Panc1 (cell line): Measurements from ENCODE around the gene NOTCH2. TPM values are rescaled to one million over a fixed set of nuclear protein-coding genes. Genes with fewer than 3 reads are reported as not detected.

Source experiments
- ATAC-seq: fragments of 200-7000 bp; cut with Tn5 transposase; 2 replicates; pipeline ENCODE4 v1.9.1; 2020; ENCODE audit warnings: mild to moderate bottlenecking, moderate library complexity
- BruUV-seq: library from RNA; stranded (reverse); fragments of 400-500 nt; replicated peaks from 2 replicates; lab custom pipeline; 2021; lab: Mats Ljungman, UMichigan
- CTCF ChIA-PET: fragments of 300-600 bp; sonication (Branson Sonifier 250); formaldehyde crosslinking; loops from one replicate; lab custom pipeline; 2022; ENCODE audit warnings: antibody characterized with exemption; lab: Charles Lee
- POLR2A ChIA-PET: fragments of 300-600 bp; sonication (Branson Sonifier 250); formaldehyde crosslinking; loops from one replicate; lab custom pipeline; 2022; ENCODE audit warnings: antibody characterized with exemption; lab: Charles Lee
- DNase-seq: peaks from one replicate; pipeline ENCODE4 v3.0.0-alpha.2; 2010; ENCODE audit warnings: low read depth, low spot score
- H3K27ac ChIP-seq: 2 replicates; pipeline ENCODE4 v1.5.1; 2011; ENCODE audit warnings: mild to moderate bottlenecking, low read length, inconsistent platforms
- H3K27me3 ChIP-seq: fragments of 200-500 bp; sonication (Bioruptor generic); 2 replicates; pipeline ENCODE4 v1.6.0; 2014; ENCODE audit warnings: low read length, inconsistent platforms; ENCODE audit not compliant: control insufficient read depth, insufficient read depth
- H3K36me3 ChIP-seq: fragments of 200-500 bp; sonication (Bioruptor generic); 2 replicates; pipeline ENCODE4 v1.5.1; 2014; ENCODE audit warnings: inconsistent platforms, mild to moderate bottlenecking, low read length, moderate library complexity; ENCODE audit not compliant: control insufficient read depth, insufficient read depth
- H3K4me1 ChIP-seq: 2 replicates; pipeline ENCODE4 v1.5.1; 2011; ENCODE audit warnings: inconsistent platforms, mild to moderate bottlenecking, low read length, moderate library complexity; ENCODE audit not compliant: control insufficient read depth, insufficient read depth
- H3K4me3 ChIP-seq, 2 experiments: 2 replicates each; pipeline ENCODE4 v1.5.1; 2011 to 2012; ENCODE audit warnings: low read depth in 2 of 2, low read length in 2 of 2, mild to moderate bottlenecking in 2 of 2, inconsistent platforms in 1 of 2, moderate library complexity in 1 of 2
- H3K9me3 ChIP-seq: fragments of 200-500 bp; sonication (Bioruptor generic); 2 replicates; pipeline ENCODE4 v1.5.1; 2014; ENCODE audit warnings: low read depth, mild to moderate bottlenecking, inconsistent platforms, low read length, moderate library complexity; ENCODE audit not compliant: control insufficient read depth, insufficient read depth
- CTCF ChIP-seq: fragments of 450-650 bp; IDR thresholded peaks from 2 replicates; pipeline ENCODE4 v1.5.1; 2017; ENCODE audit warnings: mild to moderate bottlenecking
- POLR2AphosphoS5 ChIP-seq: IDR thresholded peaks from 2 replicates; pipeline ENCODE4 v1.6.1; 2012; ENCODE audit warnings: mild to moderate bottlenecking, low read depth, low read length, moderate library complexity
- REST ChIP-seq, 2 experiments: IDR thresholded peaks; 2 replicates each; pipeline ENCODE4 v1.6.1; 2011 to 2012; ENCODE audit warnings: low read depth in 2 of 2, control low read depth in 1 of 2, low read length in 1 of 2, mild to moderate bottlenecking in 1 of 2, moderate library complexity in 1 of 2; ENCODE audit not compliant: insufficient read depth in 1 of 2
- SIN3A ChIP-seq: IDR thresholded peaks from 2 replicates; pipeline ENCODE4 v1.6.1; 2012; ENCODE audit warnings: low read depth, mild to moderate bottlenecking, low read length, moderate library complexity, borderline replicate concordance; ENCODE audit not compliant: insufficient read depth
- TCF7L2 ChIP-seq: IDR thresholded peaks from 2 replicates; pipeline ENCODE4 v1.6.1; 2011; ENCODE audit warnings: mild to moderate bottlenecking, low read depth, low read length, inconsistent platforms
- in situ Hi-C: cut with HindIII; loops from 2 replicates; pipeline ENCODE4 v1.10.0; 2016; ENCODE audit warnings: low sequenced_read_pairs, low pct_unique_long_range_greater_than_20kb
- intact Hi-C: fragments of 100-400 bp; cut with micrococcal nuclease; formaldehyde crosslinking; loops from one replicate; pipeline ENCODE4 v1.10.0; 2022; ENCODE audit not compliant: unreplicated experiment
- total RNA-seq: library from RNA; stranded (reverse); gene quantifications from one replicate; pipeline ENCODE4 v1.2.1, GENCODE V29; 2021; ENCODE audit not compliant: unreplicated experiment

The NOTCH2 gene
- total RNA-seq, 1 experiment from 2014 or later: 191 TPM

GRCh38 chr1:119924948-119925898 lies 144.2 kb downstream of the NOTCH2 start:
- POLR2A ChIA-PET: no interaction called here
- in situ Hi-C loops: no loop called here

More at GRCh38 chr1:119924948-119925898, 144.2 kb downstream of the NOTCH2 start:
- no peaks in the 10 kb centered on the region for H3K4me1 ChIP-seq
- H3K4me3 ChIP-seq: no peak overlapping the region
- no peaks in the 10 kb centered on the region for H3K27me3 ChIP-seq
- H3K9me3 ChIP-seq: no peaks in the 10 kb centered on the region
- H3K27ac ChIP-seq: no peak overlapping the region
- intact Hi-C loops: loop anchor here (5.0 kb wide), 1 partner anchor 37 kb away; no protein-coding TSS in a partner anchor
- ATAC-seq (no peak), DNase-seq (no peak)
- no TSS peak for BruUV-seq
- TF ChIP-seq POLR2AphosphoS5 (no peak), TCF7L2 (no peak), REST (IDR thresholded peaks at IDR 0.05; ENCODE audit: insufficient read depth in 1 of 2, low read depth in 2 of 2, low read length in 1 of 2) (no peak), SIN3A (no peak), CTCF (no peak)
- CTCF ChIA-PET: no interaction called here
- H3K36me3 ChIP-seq: peaks cover 41% of the 10 kb centered on the region
